Spleen (tissue), 7 donors: ENCODE measurements around the gene TDRD9.

Source experiments
- CTCF ChIP-seq, 11 experiments: fragments of 200-600 bp in 7 of 11; fragments of 450-650 bp in 4 of 11; sonication (generic) in 4 of 11; IDR thresholded peaks in 8 of 11; conservative IDR thresholded peaks in 3 of 11; 1 replicate in 7 of 11; 2 replicates in 4 of 11; pipeline versions ENCODE4 v1.4.0 to v1.8.0; 2016 to 2021; ENCODE audit warnings: antibody characterized with exemption in 11 of 11, inconsistent platforms in 4 of 11, mild to moderate bottlenecking in 1 of 11
- POLR2AphosphoS5 ChIP-seq, 3 donors: sonication (generic); formaldehyde crosslinking; IDR thresholded peaks; one replicate each; pipeline ENCODE4 v1.5.1; 2017; ENCODE audit warnings: antibody characterized with exemption in 3 of 3
- donor health status: DM: no; HTN: no; CAD: no; lungs with moderate emphysema.
- donor health status: DM: no; HTN: no; CAD: no.
- donor health status: DM: no; HTN: no; CAD: no.

GRCh38 chr14:104016873-104017650 lies 88.8 kb downstream of the TDRD9 start:
- TF ChIP-seq CTCF (IDR thresholded peaks at IDR 0.05 in 8 of 11, conservative IDR thresholded peaks at IDR 0.05 in 3 of 11), result no peak
- no peak for TF ChIP-seq POLR2AphosphoS5 (IDR thresholded peaks at IDR 0.05)
